H9 (cell line): ENCODE data around the gene ZBTB20. TPM values are rescaled to one million over a fixed set of nuclear protein-coding genes. Genes with fewer than 3 reads are reported as not detected.

ENCODE experiments used
- DNase-seq: peaks from one replicate; pipeline ENCODE4 v3.0.0-alpha.2; 2017
- H2AFZ ChIP-seq: one replicate; pipeline ENCODE4 v1.6.1; 2013; ENCODE audit warnings: mild to moderate bottlenecking, low read length, control low read depth, moderate library complexity
- H2AK5ac ChIP-seq: 2 replicates; pipeline ENCODE4 v1.6.1; 2013; ENCODE audit warnings: low read length, control low read depth, mixed read lengths; ENCODE audit not compliant: insufficient read length
- H2BK120ac ChIP-seq: one replicate; pipeline ENCODE4 v1.6.1; 2013; ENCODE audit warnings: low read depth, mild to moderate bottlenecking, low read length, control low read depth, inconsistent platforms; ENCODE audit not compliant: poor library complexity, severe bottlenecking
- H2BK12ac ChIP-seq: 2 replicates; pipeline ENCODE4 v1.6.1; 2013; ENCODE audit warnings: low read length, control low read depth, mixed read lengths, low read depth; ENCODE audit not compliant: insufficient read length
- H2BK15ac ChIP-seq: 2 replicates; pipeline ENCODE4 v1.6.1; 2013; ENCODE audit warnings: low read depth, low read length, control low read depth
- H2BK20ac ChIP-seq: one replicate; pipeline ENCODE4 v1.6.1; 2013; ENCODE audit warnings: low read depth, mild to moderate bottlenecking, low read length, control low read depth, inconsistent platforms; ENCODE audit not compliant: poor library complexity, severe bottlenecking
- H2BK5ac ChIP-seq: 2 replicates; pipeline ENCODE4 v1.6.1; 2013; ENCODE audit warnings: low read length, control low read depth, mixed read lengths; ENCODE audit not compliant: insufficient read length
- H3K14ac ChIP-seq: 2 replicates; pipeline ENCODE4 v1.6.1; 2013; ENCODE audit warnings: low read length, control low read depth; ENCODE audit not compliant: insufficient read depth
- H3K18ac ChIP-seq: 2 replicates; pipeline ENCODE4 v1.6.1; 2013; ENCODE audit warnings: low read depth, mild to moderate bottlenecking, mixed read lengths, low read length, control low read depth; ENCODE audit not compliant: insufficient read length
- H3K23ac ChIP-seq: 2 replicates; pipeline ENCODE4 v1.6.1; 2013; ENCODE audit warnings: low read length, control low read depth, mixed read lengths, low read depth; ENCODE audit not compliant: insufficient read length
- H3K23me2 ChIP-seq: 2 replicates; pipeline ENCODE4 v1.6.1; 2013; ENCODE audit warnings: low read depth, mild to moderate bottlenecking, mixed read lengths, low read length, control low read depth; ENCODE audit not compliant: insufficient read length, poor library complexity, severe bottlenecking
- H3K27ac ChIP-seq: 2 replicates; pipeline ENCODE4 v1.5.1; 2013; ENCODE audit warnings: low read length, control low read depth, mixed read lengths, low read depth; ENCODE audit not compliant: insufficient read length
- H3K27me3 ChIP-seq: 2 replicates; pipeline ENCODE4 v1.6.1; 2013; ENCODE audit warnings: low read length, control low read depth, inconsistent platforms; ENCODE audit not compliant: insufficient read depth
- H3K4ac ChIP-seq: 2 replicates; pipeline ENCODE4 v1.6.1; 2013; ENCODE audit warnings: low read depth, mild to moderate bottlenecking, control low read depth, inconsistent platforms, low read length, moderate library complexity
- H3K4me1 ChIP-seq: 2 replicates; pipeline ENCODE4 v1.6.1; 2013; ENCODE audit warnings: low read length, control low read depth, inconsistent platforms; ENCODE audit not compliant: insufficient read depth
- H3K4me2 ChIP-seq: 2 replicates; pipeline ENCODE4 v1.6.1; 2013; ENCODE audit warnings: low read length, control low read depth, mixed read lengths; ENCODE audit not compliant: insufficient read length, insufficient read depth
- H3K56ac ChIP-seq: 2 replicates; pipeline ENCODE4 v1.6.1; 2013; ENCODE audit warnings: low read depth, mild to moderate bottlenecking, mixed read lengths, low read length, control low read depth; ENCODE audit not compliant: insufficient read length
- H3K79me1 ChIP-seq: 2 replicates; pipeline ENCODE4 v1.6.1; 2013; ENCODE audit warnings: low read depth, mild to moderate bottlenecking, moderate library complexity, low read length, control low read depth, inconsistent platforms; ENCODE audit not compliant: insufficient read depth, poor library complexity, severe bottlenecking
- H3K79me2 ChIP-seq: 2 replicates; pipeline ENCODE4 v1.6.1; 2013; ENCODE audit warnings: low read length, control low read depth, inconsistent platforms; ENCODE audit not compliant: insufficient read depth
- H3K9ac ChIP-seq: 2 replicates; pipeline ENCODE4 v1.6.1; 2013; ENCODE audit warnings: low read length, control low read depth, mixed read lengths; ENCODE audit not compliant: insufficient read length; ENCODE audit errors: extremely low read depth
- H3K9me3 ChIP-seq: one replicate; pipeline ENCODE4 v1.6.1; 2013; ENCODE audit warnings: low read depth, low read length, inconsistent platforms; ENCODE audit not compliant: control insufficient read depth
- H3T11ph ChIP-seq: one replicate; pipeline ENCODE4 v1.6.1; 2013; ENCODE audit warnings: mild to moderate bottlenecking, low read length, control low read depth, inconsistent platforms
- H4K20me1 ChIP-seq: one replicate; pipeline ENCODE4 v1.6.1; 2013; ENCODE audit not compliant: control insufficient read depth, insufficient read length, insufficient read depth
- H4K5ac ChIP-seq: 2 replicates; pipeline ENCODE4 v1.6.1; 2013; ENCODE audit warnings: low read depth, mild to moderate bottlenecking, mixed read lengths, low read length, control low read depth; ENCODE audit not compliant: insufficient read length
- H4K8ac ChIP-seq: replicated peaks from 2 replicates; pipeline ENCODE4 v1.6.1; 2013; ENCODE audit warnings: low read length, control low read depth, mixed read lengths, low read depth; ENCODE audit not compliant: insufficient read length
- H4K91ac ChIP-seq: 2 replicates; pipeline ENCODE4 v1.6.1; 2013; ENCODE audit warnings: low read depth, mild to moderate bottlenecking, moderate library complexity, mixed read lengths, low read length, control low read depth; ENCODE audit not compliant: insufficient read length
- H3K27ac Mint-ChIP-seq, 3 experiments: 2 replicates in 2 of 3; 3 replicates in 1 of 3; pipeline ENCODE4 v1.8.0; 2020 to 2021; ENCODE audit warnings: mixed read lengths in 3 of 3, mild to moderate bottlenecking in 1 of 3, moderate library complexity in 1 of 3
- H3K27me3 Mint-ChIP-seq: 2 replicates; pipeline ENCODE4 v1.8.0; 2021; ENCODE audit warnings: low read depth, mild to moderate bottlenecking, moderate library complexity, mixed read lengths
- H3K36me3 Mint-ChIP-seq, 3 experiments: 2 replicates in 2 of 3; 3 replicates in 1 of 3; pipeline ENCODE4 v1.8.0; 2020 to 2021; ENCODE audit warnings: low read depth in 3 of 3, mixed read lengths in 3 of 3; ENCODE audit not compliant: insufficient read depth in 1 of 3
- H3K4me1 Mint-ChIP-seq, 2 experiments: 2 replicates each; pipeline ENCODE4 v1.8.0; 2020; ENCODE audit warnings: mixed read lengths in 2 of 2
- H3K4me3 Mint-ChIP-seq, 2 experiments: 2 replicates in 1 of 2; 3 replicates in 1 of 2; pipeline ENCODE4 v1.8.0; 2020 to 2021; ENCODE audit warnings: mild to moderate bottlenecking in 2 of 2, mixed read lengths in 2 of 2, moderate library complexity in 1 of 2
- H3K9me3 Mint-ChIP-seq, 2 experiments: 2 replicates in 1 of 2; 3 replicates in 1 of 2; pipeline ENCODE4 v1.8.0; 2020; ENCODE audit warnings: mild to moderate bottlenecking in 2 of 2, mixed read lengths in 2 of 2, moderate library complexity in 1 of 2
- WGBS: extraction: QIAGEN DNeasy Blood & Tissue Kit; methylation state at CpG from one replicate; pipeline ENCODE4 v1.1.7; 2013; ENCODE audit warnings: missing lambda C conversion rate, low lambda C conversion rate, mixed read lengths; ENCODE audit not compliant: insufficient read length; ENCODE audit errors: extremely low coverage; 5-methylcytosine and 5-hydroxymethylcytosine counted together
- total RNA-seq: library from RNA; stranded (reverse); gene quantifications from 2 replicates; pipeline ENCODE4 v1.2.1, GENCODE V29; 2021
- TF ChIP-seq, protein P1 (sequence below): fragments of 200-600 bp; sonication (generic); conservative IDR thresholded peaks from 3 replicates; pipeline ENCODE4 v1.8.0; 2021; ENCODE audit warnings: antibody characterized with exemption, mild to moderate bottlenecking

ZBTB20 gene
- total RNA-seq, 1 experiment from 2014 or later, result 0.70 TPM

GRCh38 chr3:114437897-114438296 lies 709.2 kb downstream of the ZBTB20 start:
- H3T11ph ChIP-seq, result no peak overlapping the region
- no peak overlapping the region for H3K4ac ChIP-seq
- H2BK20ac ChIP-seq, result no peak overlapping the region
- no peaks in the 10 kb centered on the region for H3K27me3 Mint-ChIP-seq
- H3K23me2 ChIP-seq, result no peaks in the 10 kb centered on the region
- no peak overlapping the region for H2BK12ac ChIP-seq
- no peak overlapping the region for H4K8ac ChIP-seq
- H3K23ac ChIP-seq, result no peak overlapping the region
- WGBS, result no CpG with 5 or more reads among the region's 2 CpGs
- no peaks in the 10 kb centered on the region for H3K27me3 ChIP-seq
- H3K18ac ChIP-seq, result no peak overlapping the region
- no peak overlapping the region for H2BK5ac ChIP-seq
- TF ChIP-seq, protein P1, sequence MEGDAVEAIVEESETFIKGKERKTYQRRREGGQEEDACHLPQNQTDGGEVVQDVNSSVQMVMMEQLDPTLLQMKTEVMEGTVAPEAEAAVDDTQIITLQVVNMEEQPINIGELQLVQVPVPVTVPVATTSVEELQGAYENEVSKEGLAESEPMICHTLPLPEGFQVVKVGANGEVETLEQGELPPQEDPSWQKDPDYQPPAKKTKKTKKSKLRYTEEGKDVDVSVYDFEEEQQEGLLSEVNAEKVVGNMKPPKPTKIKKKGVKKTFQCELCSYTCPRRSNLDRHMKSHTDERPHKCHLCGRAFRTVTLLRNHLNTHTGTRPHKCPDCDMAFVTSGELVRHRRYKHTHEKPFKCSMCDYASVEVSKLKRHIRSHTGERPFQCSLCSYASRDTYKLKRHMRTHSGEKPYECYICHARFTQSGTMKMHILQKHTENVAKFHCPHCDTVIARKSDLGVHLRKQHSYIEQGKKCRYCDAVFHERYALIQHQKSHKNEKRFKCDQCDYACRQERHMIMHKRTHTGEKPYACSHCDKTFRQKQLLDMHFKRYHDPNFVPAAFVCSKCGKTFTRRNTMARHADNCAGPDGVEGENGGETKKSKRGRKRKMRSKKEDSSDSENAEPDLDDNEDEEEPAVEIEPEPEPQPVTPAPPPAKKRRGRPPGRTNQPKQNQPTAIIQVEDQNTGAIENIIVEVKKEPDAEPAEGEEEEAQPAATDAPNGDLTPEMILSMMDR, result no peak
- H2BK15ac ChIP-seq, result no peak overlapping the region
- no peak overlapping the region for H3K27ac Mint-ChIP-seq
- H2AFZ ChIP-seq, result no peak overlapping the region
- H4K91ac ChIP-seq, result no peak overlapping the region
- DNase-seq, result no peak
- H3K4me1 Mint-ChIP-seq, result peaks cover 4 to 6% of the 10 kb centered on the region in 2 experiments; a peak in 1 of 4 replicates
- H2AK5ac ChIP-seq, result no peak overlapping the region
- H3K79me2 ChIP-seq, result no peaks in the 10 kb centered on the region
- no peaks in the 10 kb centered on the region for H3K9me3 Mint-ChIP-seq
- H4K5ac ChIP-seq, result no peak overlapping the region
- H3K4me3 Mint-ChIP-seq, result no peak overlapping the region
- H3K9ac ChIP-seq, result no peak overlapping the region
- H3K79me1 ChIP-seq, result no peaks in the 10 kb centered on the region
- no peak overlapping the region for H3K27ac ChIP-seq
- no peak overlapping the region for H3K56ac ChIP-seq
- H2BK120ac ChIP-seq, result no peak overlapping the region
- no peaks in the 10 kb centered on the region for H3K36me3 Mint-ChIP-seq
- no peak overlapping the region for H3K14ac ChIP-seq
- no peaks in the 10 kb centered on the region for H3K9me3 ChIP-seq
- H3K4me2 ChIP-seq, result no peak overlapping the region
- H3K4me1 ChIP-seq, result no peaks in the 10 kb centered on the region
- no peaks in the 10 kb centered on the region for H4K20me1 ChIP-seq
